SK-MEL-5 (cell line): ENCODE results near the gene BTN1A1. TPM values are rescaled to one million over a fixed set of nuclear protein-coding genes. Genes with fewer than 3 reads are reported as not detected.
A peak's percentile ranks its signal among the peaks of the same experiment; 100 is the strongest.
"Not testable (repeated sequence)": the region's sequence is repeated elsewhere in the genome, so short reads cannot be mapped to it uniquely, and the experiment has no call there.

Experiments used
- DNase-seq: peaks from one replicate; pipeline ENCODE4 v3.0.0-alpha.2; 2016; ENCODE audit warnings: low read depth, low spot score
- in situ Hi-C: cut with HindIII; loops from 2 replicates; pipeline ENCODE4 v1.10.0; 2016; ENCODE audit warnings: low sequenced_read_pairs, high pct_unique_total_duplicates, low pct_unique_long_range_greater_than_20kb
- total RNA-seq: library from RNA; depleted of rRNA; stranded (reverse); fragments of >200 nt; shearing (Covaris generic); gene quantifications from 2 replicates; pipeline ENCODE4 v1.2.3, GENCODE V29; 2014

BTN1A1 gene
- total RNA-seq, 1 experiment from 2014 or later = not detected

DNA sequence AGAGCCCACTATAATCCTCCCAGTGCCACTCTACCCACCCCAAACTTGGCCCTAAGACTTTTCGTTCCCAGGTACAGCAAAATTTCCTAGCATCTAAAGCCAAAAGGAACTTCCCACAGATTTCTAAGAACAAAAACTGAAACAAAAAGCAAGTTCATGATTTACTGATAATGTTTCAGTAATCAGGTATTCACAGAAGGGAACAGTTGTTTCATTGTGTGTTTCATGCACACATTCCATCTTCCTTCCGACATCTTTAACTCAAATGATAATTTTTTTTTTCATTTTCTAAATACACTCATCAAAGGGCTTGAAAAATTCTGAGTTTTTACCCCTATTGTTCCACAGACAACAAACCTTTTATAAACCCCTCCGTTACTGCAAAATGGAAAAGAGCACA, 6.0 kb upstream of the BTN1A1 start:
- DNase-seq = no peak
- in situ Hi-C loops = no loop called here

DNA sequence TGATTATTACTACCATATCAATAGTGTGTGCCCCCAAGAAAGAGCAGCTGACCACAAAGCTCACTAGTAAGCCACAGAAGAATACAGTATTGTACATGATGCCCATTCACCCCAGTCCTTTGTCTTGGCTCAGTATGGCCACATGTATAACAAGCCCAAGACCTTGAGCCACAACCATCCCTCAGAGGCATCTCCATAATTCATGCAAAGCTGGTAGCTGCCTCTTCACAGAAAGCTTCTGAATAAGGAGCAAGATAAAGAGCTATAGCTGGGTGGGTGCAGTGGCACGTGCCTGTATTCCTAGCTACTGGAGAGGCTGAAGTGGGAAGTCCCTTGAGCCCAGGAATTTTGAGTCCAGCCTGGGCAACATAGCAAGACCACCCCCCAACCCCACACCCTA, 4.8 kb upstream of the BTN1A1 start:
- in situ Hi-C loops = no loop called here
- DNase-seq = no peak

DNA sequence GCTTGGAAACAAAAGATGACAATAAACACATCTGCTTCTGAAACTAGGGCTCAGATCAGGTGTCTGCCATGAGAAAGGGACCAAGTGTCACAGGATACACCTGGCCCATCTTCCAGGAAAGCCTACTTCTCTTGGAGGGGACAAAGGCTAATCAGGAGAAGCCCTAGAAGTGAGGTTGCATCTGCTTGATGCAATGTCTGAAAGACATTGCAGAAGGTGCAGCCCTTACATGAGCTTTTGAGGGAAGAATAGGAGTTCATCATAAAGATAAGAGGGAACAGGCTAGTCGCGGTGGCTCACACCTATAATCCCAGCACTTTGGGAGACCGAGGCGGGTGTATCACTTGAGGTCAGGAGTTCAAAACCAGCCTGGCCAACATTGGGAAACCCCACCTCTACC, 2.5 kb upstream of the BTN1A1 start:
- in situ Hi-C loops = no loop called here
- DNase-seq = no peak

DNA sequence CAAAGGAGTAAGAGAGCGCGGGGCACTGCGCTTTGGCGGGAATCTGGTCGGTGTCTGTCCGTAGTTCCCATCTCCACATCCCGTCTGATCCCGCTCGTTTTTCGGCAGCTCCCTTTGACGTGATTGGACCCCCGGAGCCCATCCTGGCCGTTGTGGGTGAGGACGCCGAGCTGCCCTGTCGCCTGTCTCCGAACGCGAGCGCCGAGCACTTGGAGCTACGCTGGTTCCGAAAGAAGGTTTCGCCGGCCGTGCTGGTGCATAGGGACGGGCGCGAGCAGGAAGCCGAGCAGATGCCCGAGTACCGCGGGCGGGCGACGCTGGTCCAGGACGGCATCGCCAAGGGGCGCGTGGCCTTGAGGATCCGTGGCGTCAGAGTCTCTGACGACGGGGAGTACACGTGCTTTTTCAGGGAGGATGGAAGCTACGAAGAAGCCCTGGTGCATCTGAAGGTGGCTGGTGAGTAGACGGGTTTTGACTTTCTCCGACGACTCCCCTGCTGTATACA, 1.4 kb downstream of the BTN1A1 start:
- DNase-seq = no peak

DNA sequence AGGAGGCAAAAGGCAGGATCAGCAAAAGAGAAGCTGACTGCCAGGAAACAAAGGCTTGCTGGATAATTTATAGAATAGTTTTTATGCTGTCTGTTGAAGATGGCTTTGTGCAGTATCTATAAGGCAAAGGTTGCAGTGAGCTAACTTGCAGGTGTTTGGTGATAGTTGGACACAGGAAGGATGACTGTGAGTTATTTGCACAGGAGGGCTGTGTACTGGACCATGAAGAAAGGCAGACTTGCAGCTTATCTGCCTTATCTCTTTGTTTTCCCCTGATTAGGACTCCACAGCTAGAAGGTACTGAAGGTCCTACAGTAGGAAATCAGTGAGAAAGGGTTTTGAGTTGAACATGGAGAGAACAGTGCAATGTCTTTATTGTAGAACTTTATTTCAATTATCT, 2.1 kb downstream of the BTN1A1 start:
- in situ Hi-C loops = no loop called here
- DNase-seq = no peak

More for the DNA sequence above, 1.4 kb downstream of the BTN1A1 start:
- in situ Hi-C loops = no loop called here

DNA sequence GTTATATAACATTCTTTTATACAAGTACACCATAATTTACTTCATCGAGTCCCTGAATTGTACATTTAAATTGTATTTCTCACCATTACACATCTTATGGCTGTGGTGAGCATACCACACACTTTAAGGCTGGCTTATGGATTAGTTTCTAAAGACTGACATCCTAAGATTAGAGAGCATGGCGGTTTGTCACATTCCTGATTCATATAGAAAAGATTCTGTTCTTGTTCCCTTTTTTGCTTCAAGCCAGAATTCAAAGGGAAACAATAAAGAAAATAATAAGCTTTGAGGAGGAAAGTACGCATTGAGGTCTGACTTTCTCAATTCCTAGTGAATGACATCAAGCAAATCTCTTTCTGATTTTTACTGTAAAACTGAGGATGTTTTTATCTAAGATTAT, 2.5 kb downstream of the BTN1A1 start:
- no peak for DNase-seq
- in situ Hi-C loops = no loop called here

DNA sequence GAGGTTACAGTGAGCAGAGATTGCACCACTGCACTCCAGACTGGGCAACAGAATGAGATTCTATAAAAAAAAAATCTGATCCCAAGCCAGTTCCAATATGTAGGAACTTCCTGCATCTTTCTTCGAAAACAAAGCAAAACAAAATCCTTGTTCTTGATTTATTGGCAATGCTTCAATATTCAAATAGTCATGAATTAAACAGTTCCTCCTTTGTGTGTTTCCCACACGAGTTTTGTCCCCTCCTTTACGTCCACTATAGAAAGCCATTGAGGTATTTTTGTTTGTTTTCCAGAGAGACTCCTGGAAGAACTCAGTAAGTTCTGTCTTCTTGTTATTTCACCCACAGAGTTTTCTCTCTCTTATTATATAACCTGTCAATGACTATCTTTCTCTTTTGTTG, 7.6 kb downstream of the BTN1A1 start:
- peak; percentile 16 for DNase-seq
- in situ Hi-C loops = no loop called here

DNA sequence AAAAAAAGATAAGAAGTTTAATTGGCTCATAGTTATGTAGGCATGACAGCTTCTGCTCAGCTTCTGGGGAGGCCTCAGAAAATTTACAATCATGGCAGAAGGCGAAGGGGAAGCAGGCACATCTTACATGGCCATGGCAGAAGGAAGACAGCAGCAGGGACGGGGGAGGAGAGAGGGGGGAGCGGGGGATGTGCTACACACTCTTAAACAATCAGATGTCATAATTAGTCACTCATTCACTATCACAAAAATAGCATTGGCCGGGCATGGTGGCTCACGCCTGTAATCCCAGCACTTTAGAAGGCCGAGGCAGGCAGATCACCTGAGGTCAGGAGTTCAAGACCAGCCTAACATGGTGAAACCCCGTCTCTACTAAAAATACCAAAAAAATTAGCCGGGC, 10.9 kb downstream of the BTN1A1 start:
- not testable (repeated sequence) for DNase-seq

DNA sequence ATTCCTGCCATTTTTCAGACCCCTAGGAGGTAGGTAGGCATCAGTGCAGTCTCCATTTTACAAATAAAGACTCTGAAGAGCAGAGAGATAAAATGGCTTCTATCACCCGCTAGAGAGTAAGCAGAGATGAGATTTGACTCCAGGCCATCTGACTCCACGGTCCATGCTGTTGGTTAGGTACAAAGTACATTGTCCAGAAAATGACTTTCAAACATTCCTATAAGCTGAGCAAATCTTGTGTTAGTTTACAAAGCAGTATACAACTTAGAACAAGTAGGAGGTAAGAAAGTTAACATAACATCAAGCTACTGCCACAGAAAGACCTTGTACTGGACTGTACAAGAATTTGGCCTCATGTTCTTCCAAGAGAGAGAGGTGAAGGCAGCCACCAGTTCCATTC, 14.9 kb downstream of the BTN1A1 start:
- DNase-seq = no peak
- in situ Hi-C loops = no loop called here

More for the DNA sequence above, 10.9 kb downstream of the BTN1A1 start:
- in situ Hi-C loops = not testable (repeated sequence)

DNA sequence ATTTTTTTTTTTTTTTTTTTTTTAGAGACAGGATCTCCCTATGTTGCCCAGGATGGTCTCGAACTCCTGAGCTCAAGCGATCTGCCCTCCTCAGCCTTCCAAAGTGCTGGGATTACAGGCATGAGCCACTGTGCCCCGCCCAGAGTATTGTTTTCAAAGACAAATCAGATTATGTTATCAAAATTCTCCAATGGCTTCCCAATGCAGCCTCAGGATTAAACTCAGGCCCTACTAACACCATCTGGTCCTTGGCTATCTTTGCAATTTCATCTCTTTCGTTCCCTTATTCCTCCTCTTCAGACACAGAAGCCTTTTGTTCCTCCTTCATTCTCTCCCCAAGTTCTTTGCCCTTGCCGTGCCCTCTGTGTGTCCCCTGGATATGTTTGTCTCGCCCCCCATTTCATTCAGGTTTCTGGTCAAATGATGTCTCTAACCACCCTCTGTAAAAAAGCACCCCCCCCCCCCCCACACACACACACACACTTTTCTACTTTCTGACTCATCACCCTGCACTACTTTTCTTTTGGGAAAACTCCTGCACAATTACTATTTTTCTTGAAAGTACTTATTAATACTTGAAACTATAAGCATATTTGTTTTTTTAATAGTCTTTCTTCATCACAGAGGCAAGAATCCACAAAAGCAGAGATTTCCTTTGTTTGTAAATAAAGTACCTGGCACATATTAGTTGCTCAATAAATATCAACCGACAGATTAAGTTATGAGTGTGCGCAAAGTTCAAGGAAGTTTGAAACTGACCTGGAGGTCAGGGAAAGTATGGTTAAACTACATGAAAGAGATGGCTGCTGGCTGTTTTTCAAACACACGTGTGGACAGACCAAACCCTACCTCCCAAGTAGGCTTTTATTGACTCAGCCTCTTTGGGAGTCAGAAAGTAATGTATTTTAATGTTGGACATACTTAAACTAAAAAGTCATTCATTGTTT, 16.7 kb downstream of the BTN1A1 start:
- DNase-seq = no peak
- in situ Hi-C loops = no loop called here

DNA sequence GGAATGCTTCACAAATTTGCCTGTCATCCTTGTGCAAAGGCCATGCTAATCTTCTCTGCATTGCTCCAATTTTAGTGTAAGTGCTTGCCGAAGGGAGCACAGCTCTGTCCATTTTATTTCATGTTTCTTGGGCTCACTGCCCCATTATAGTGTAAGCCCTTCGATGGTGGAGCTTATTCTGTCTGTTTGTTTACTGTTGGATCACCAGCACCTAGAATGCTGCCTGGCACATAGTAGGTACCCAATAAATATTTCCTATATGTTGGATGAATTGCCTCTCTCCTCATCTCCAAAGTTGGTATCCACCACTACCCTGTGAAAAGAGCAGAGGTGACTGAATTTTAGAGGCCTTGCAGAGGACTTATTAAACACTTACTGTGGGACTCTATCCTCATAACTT, 19.3 kb downstream of the BTN1A1 start:
- in situ Hi-C loops = no loop called here
- no peak for DNase-seq

DNA sequence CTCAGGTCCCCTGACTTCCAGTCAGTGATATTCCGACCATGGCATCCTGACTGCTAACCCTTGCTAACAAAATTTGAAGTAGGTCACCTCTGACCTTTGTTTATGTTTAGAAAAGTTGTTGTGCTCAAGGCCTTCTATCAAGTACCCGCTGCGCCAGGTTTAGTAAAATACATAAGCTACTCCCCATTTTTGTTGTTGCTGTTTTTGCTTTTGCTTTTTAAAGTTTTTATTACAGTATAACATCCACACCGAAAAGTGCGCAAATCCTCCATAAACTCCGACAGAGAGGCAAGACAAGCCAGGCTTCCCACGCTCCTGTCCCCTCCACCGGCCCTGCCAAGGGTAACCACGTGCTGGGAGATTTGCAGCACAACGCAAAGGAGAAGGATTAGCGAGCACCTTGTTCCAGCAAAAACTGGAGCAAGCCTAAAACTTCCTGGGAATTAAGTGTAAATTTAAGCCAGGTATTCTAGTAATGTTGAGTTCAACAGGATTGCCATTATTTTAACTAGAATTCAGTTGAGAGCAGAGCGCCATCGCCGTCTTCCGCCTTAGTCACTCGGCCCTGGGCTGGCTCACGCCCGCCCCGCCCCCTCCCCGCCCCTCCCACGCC, 20.2 kb downstream of the BTN1A1 start:
- DNase-seq = peak; percentile 72
- in situ Hi-C loops = no loop called here

DNA sequence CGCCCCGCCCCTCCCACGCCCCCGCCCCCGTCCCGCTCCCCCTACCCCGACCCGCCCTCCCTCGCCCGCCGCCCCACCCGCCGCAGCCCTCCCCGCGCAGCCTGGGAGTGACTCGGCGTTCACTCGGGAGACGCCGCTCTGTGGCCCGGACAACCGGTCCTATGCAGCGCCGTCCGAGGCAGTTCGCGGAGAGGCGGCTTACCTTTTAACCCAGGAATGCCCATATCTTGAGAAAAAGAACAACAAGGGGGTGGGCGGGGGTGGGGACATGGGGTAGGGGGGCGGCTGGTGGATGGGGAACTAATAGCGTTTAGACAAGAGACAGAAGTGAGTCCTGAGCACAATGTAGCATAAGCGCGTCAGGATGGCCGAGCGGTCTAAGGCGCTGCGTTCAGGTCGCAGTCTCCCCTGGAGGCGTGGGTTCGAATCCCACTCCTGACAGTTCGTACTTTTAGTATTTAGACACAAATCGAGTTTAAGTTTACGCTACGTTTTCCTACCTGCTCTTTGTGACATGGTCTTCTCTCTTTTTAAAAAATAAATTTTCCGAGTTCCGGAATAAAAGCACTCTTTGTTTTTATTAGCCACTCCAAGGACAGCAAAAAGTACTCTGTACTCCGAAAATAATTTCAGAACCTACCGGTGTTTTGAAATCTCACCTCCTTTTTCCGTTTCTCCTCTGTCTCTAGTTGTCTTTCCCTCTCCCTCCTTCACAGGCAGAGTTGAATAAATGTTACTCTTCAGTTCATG, 20.9 kb downstream of the BTN1A1 start:
- in situ Hi-C loops = no loop called here
- peak; percentile 86 for DNase-seq

DNA sequence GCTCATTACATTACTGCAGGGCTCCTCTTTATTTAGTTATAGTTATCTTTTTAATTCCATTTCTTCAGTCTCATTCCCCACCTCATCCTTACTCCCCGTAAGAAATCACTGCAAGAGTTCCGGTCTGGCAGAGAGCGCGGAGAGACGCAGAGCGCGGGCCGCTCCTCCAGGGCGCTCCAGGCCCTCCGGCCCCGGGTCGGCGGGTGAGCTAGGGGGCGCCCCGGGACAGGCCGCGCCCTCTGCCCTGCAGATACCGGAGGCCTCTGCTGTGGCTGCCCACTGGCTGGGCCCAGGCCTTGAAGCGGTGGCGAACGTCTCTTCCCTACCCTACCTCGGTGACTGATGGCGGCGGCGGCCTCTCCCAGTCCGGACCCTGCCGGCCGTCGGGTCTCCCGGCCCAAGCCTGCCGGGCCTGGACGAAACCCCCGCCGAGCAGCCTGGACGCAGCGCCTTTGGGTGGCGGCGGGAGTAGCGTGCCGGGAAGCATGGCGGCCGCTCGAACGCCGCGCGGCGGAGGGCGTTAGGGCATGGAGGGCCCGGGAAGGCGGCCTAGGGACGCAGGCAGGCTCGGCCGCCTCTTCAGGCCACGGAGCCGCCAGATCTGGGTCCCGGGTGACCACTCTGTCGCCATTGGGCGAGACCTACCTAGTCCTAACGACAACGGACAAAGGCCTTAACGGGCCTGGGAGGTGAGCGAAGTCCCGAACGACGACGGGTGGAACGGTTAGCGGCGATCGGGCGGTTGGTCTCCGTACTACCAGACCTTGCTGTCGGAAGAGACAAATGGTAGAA, 21.7 kb downstream of the BTN1A1 start:
- in situ Hi-C loops = no loop called here
- peak; percentile 78 for DNase-seq

DNA sequence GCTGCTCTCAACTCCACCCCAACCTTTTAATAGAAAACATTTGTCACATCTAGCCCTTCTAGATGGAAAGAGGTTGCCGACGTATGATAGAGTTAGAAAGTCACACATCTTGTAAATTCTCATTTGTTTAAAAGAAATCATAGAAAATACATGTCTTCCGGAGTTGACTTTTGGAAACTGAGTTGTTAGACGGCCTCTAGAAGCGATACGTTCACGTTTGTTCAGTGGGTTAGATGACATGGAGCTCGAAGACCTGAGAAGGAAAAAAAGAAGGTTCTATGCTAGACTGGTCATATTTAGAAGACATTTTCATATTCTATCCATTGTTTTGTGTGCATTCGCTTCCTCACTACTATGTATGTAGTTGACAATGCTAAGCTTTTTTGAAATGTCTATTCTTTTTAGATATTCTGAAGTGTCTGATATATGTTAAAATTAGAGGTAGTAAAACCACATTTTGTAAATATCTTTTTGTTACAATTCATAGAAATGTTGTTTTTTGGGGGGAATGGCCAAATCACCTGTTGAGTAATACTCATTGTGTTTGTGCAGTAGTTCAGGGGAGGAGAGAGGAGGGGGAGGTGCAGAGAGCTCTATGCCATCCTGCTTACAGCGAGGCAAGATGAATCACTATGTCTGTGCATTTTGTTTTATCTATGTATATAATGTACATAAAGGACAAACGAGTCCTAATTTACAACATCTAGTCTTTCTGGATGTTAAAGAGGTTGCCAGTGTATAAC, 22.6 kb downstream of the BTN1A1 start:
- DNase-seq, in situ Hi-C loops: not testable (repeated sequence)

DNA sequence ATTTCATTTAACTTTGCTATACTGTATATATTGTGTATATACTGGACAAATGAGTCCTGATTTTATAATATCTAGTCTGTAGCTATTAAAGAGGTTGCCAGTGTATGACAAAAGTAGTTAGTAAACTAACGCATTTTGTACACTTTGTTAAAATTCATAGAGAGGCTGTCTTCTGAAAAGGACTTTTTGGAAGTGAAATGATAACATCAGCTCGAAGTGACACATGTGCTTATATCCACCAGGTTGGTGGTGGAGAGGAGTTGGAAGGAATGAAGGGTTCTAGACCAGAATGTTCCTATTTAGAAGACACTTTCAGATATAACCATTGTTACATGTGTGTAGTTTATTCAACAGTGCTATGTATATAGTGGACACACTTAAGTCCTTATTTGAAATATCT, 24.2 kb downstream of the BTN1A1 start:
- in situ Hi-C loops, DNase-seq: not testable (repeated sequence)
